ENCODE measurements around the gene PKN2.

DNA sequence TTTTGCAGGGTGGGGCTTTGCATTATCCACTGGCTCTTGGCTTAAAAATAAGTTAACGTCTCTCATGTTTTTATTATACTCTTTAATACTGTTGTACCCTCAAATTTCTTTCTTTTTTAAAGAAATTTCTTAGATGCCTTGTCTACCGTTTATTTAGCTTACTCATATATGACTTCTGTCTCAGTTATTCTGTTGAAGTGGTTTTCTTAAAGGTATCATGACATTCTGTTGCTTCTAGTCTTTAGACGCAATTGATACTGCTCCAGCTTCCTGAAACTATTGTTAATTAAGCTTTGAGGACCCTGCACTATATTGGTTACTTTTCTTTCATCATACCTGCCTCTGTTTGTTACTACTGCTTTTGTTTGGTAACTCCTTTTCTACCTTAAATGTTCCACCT is 11.7 kb downstream of the PKN2 start:
- TF ChIP-seq, protein P1, sequence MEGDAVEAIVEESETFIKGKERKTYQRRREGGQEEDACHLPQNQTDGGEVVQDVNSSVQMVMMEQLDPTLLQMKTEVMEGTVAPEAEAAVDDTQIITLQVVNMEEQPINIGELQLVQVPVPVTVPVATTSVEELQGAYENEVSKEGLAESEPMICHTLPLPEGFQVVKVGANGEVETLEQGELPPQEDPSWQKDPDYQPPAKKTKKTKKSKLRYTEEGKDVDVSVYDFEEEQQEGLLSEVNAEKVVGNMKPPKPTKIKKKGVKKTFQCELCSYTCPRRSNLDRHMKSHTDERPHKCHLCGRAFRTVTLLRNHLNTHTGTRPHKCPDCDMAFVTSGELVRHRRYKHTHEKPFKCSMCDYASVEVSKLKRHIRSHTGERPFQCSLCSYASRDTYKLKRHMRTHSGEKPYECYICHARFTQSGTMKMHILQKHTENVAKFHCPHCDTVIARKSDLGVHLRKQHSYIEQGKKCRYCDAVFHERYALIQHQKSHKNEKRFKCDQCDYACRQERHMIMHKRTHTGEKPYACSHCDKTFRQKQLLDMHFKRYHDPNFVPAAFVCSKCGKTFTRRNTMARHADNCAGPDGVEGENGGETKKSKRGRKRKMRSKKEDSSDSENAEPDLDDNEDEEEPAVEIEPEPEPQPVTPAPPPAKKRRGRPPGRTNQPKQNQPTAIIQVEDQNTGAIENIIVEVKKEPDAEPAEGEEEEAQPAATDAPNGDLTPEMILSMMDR (IDR thresholded peaks at IDR 0.05): no peak
- TF ChIP-seq EZH2 (IDR thresholded peaks at IDR 0.05) (no peak), EZH2phosphoT487 (IDR thresholded peaks at IDR 0.05) (no peak)

All from neural progenitor cell (in vitro differentiated cells).